22Rv1 (cell line): ENCODE data around the gene PHF24.
"Not testable (repeated sequence)": the region's sequence is repeated elsewhere in the genome, so short reads cannot be mapped to it uniquely, and the experiment has no call there.

ENCODE experiments used
- CTCF ChIP-seq: fragments of 450-650 bp; IDR thresholded peaks from 2 replicates; pipeline ENCODE4 v1.5.1; 2017; ENCODE audit warnings: mild to moderate bottlenecking
- ZFX ChIP-seq: fragments of 450-650 bp; IDR thresholded peaks from 2 replicates; pipeline ENCODE4 v1.6.1; 2017; ENCODE audit warnings: antibody characterized with exemption, borderline replicate concordance

DNA sequence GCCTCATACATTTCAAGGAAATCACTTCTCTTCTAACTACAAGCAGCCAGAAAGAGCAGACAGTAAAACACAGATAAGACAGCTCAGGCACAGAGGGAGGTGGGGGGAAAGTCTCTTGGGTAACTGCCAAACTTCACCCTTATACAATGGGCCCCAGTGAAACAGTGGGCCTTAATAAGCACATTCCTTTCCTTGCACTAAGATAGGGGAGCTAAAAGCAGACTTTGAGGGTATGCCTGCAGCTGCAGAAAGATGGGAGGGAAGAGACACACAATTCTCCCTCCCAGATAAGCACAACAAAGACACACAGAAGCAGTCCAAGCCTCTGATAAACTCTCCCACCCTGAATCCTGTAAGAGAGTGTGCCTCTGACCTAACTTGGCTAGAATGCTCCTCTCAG, 18.1 kb upstream of the PHF24 start:
- not testable (repeated sequence) for TF ChIP-seq CTCF, ZFX
